Heart left ventricle (tissue), 13 donors: ENCODE data around the gene MED10.

Source experiments
- CTCF ChIP-seq, 12 donors: fragments of 200-600 bp; sonication (generic) in 4 of 12; IDR thresholded peaks; one replicate each; pipeline versions ENCODE4 v1.5.0 to v1.8.0; 2018 to 2022; ENCODE audit warnings: antibody characterized with exemption in 12 of 12, mild to moderate bottlenecking in 5 of 12
- POLR2A ChIP-seq, 2 donors: fragments of 450-650 bp; IDR thresholded peaks; one replicate each; pipeline ENCODE4 v1.6.1; 2017; ENCODE audit warnings: antibody characterized with exemption in 2 of 2, mild to moderate bottlenecking in 2 of 2, moderate library complexity in 2 of 2
- donor health status: ischemic (EF 13 %, LVEDD 7.1; RV severe dilation, severe dysfunction).
- donor health status: DM: no; HTN: yes; CAD: no.
- donor health status: DM: no; HTN: no; CAD: no.
- donor health status: ischemic (EF 25% LVEDD 6.9; RV normal size, moderate dysfunction).
- donor health status: ischemic (EF 25% LVEDD 5.7; RV mildly dilated, moderate dysfunction).
- donor health status: ischemic (EF 35%, LVEDD 5.7; RV mildly dilated, moderate dysfunction).
- donor health status: nonischemic (EF 11% LVEDD 7.7; RV severe dilation, severe dysfunction).
- donor health status: DM: yes; HTN: yes; CAD: no.
- donor health status: PGD.
- donor health status: ischemic (EF 29% LVEDD 5.4; RV normal size, mild dysfunction).
- donor health status: nonischemic (EF 23%, LVEDD 6.1; RV moderate dilation, normal function).

- no peak for TF ChIP-seq CTCF (IDR thresholded peaks at IDR 0.05)
- no peak for TF ChIP-seq POLR2A (IDR thresholded peaks at IDR 0.05)
Observed at GRCh38 chr5:6355294-6355693, 23.1 kb downstream of the MED10 start.
